MM.1S (cell line): ENCODE measurements around the gene CRYZL1.

Experiments
- DNase-seq: peaks from one replicate; pipeline ENCODE4 v3.0.0-alpha.2; 2015
- H2AFZ ChIP-seq: fragments of 300-600 bp; sonication (generic); 2 replicates; pipeline ENCODE4 v1.6.0; 2016; ENCODE audit warnings: antibody characterized with exemption, low read length
- H3F3A ChIP-seq: fragments of 300-600 bp; sonication (generic); 2 replicates; pipeline ENCODE4 v1.6.1; 2016; ENCODE audit warnings: mild to moderate bottlenecking, antibody characterized with exemption, low read length, moderate library complexity, mixed read lengths; ENCODE audit not compliant: insufficient read depth
- H3K27ac ChIP-seq: fragments of 300-600 bp; sonication (generic); 2 replicates; pipeline ENCODE4 v1.5.1; 2016; ENCODE audit warnings: mild to moderate bottlenecking, low read length
- H3K27me3 ChIP-seq: fragments of 300-600 bp; sonication (generic); replicated peaks from 2 replicates; pipeline ENCODE4 v1.6.0; 2016; ENCODE audit warnings: low read length; ENCODE audit not compliant: insufficient read depth
- H3K36me3 ChIP-seq: fragments of 300-600 bp; sonication (generic); replicated peaks from 2 replicates; pipeline ENCODE4 v1.6.1; 2016; ENCODE audit warnings: mild to moderate bottlenecking, low read length, mixed read lengths; ENCODE audit not compliant: insufficient read depth
- H3K4me1 ChIP-seq: fragments of 300-600 bp; sonication (generic); 2 replicates; pipeline ENCODE4 v1.6.1; 2016; ENCODE audit warnings: low read length, mixed read lengths
- H3K4me2 ChIP-seq: fragments of 300-600 bp; sonication (generic); 2 replicates; pipeline ENCODE4 v1.6.0; 2016; ENCODE audit warnings: low read depth, low read length
- H3K4me3 ChIP-seq: fragments of 300-600 bp; sonication (generic); 2 replicates; pipeline ENCODE4 v1.5.1; 2016; ENCODE audit warnings: low read length, mixed read lengths
- H3K79me2 ChIP-seq: fragments of 300-600 bp; sonication (generic); 2 replicates; pipeline ENCODE4 v1.6.1; 2016; ENCODE audit warnings: mixed run types, low read length, mixed read lengths
- H3K9ac ChIP-seq: fragments of 300-600 bp; sonication (generic); 2 replicates; pipeline ENCODE4 v1.6.1; 2016; ENCODE audit warnings: low read length, mixed read lengths
- H3K9me2 ChIP-seq: fragments of 300-600 bp; sonication (generic); replicated peaks from 2 replicates; pipeline ENCODE4 v1.6.1; 2016; ENCODE audit warnings: mild to moderate bottlenecking, low read length, mixed read lengths; ENCODE audit not compliant: insufficient read depth
- H3K9me3 ChIP-seq: fragments of 300-600 bp; sonication (generic); replicated peaks from 2 replicates; pipeline ENCODE4 v1.6.1; 2016; ENCODE audit warnings: mild to moderate bottlenecking, low read length, mixed read lengths; ENCODE audit not compliant: insufficient read depth
- H4K20me1 ChIP-seq: fragments of 300-600 bp; sonication (generic); 2 replicates; pipeline ENCODE4 v1.6.1; 2016; ENCODE audit warnings: mild to moderate bottlenecking, low read length, moderate library complexity, mixed read lengths; ENCODE audit not compliant: insufficient read depth
- CTCF ChIP-seq: fragments of 300-600 bp; sonication (generic); IDR thresholded peaks from 2 replicates; pipeline ENCODE4 v1.5.1; 2016; ENCODE audit warnings: antibody characterized with exemption, low read length, mixed read lengths
- EZH2 ChIP-seq: fragments of 300-600 bp; sonication (generic); optimal IDR thresholded peaks from 2 replicates; pipeline ENCODE3; 2017; ENCODE audit warnings: low read depth, mild to moderate bottlenecking, antibody characterized with exemption, low read length, mixed read lengths
- EZH2phosphoT487 ChIP-seq: fragments of 300-600 bp; sonication (generic); IDR thresholded peaks from 2 replicates; pipeline ENCODE4 v1.6.1; 2018; ENCODE audit warnings: antibody characterized with exemption, low read length

CRYZL1 gene

DNA sequence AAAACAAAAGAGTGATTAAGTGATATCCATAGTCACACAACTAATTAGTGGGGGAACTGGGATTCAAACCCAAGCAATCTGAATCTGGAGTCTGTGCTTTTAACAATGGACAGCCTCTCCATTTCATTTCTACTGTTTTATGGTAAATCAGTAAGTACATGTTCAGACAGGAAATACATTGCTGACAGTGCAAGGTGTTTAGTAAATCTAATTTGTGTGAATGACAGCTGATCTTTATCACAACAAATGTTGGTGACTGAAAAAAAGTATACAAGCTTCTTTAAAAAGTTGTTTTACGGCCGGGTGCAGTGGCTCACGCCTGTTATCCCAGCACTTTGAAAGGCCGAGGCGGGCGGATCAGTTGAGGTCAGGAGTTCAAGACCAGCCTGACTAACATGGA is 73.6 kb downstream of the CRYZL1 start:
- Histone ChIP-seq H4K20me1 (peaks cover 5% of the 10 kb centered on the region; the same call in 1 of the 2 replicates), H3K36me3 (peaks cover 23% of the 10 kb centered on the region), H3K79me2 (peaks cover 62% of the 10 kb centered on the region), H3K4me1 (no peaks in the 10 kb centered on the region), H3K9ac (no peak overlapping the region), H3K9me2 (no peaks in the 10 kb centered on the region), H3K27ac (no peak overlapping the region), H3K27me3 (no peaks in the 10 kb centered on the region), H3K4me3 (no peak overlapping the region), H3K4me2 (no peak overlapping the region), H2AFZ (no peak overlapping the region), H3K9me3 (no peaks in the 10 kb centered on the region), H3F3A (peaks cover 18% of the 10 kb centered on the region)
- no peak for DNase-seq
- TF ChIP-seq EZH2phosphoT487 = no peak
- TF ChIP-seq CTCF = no peak
- no peak for TF ChIP-seq EZH2

DNA sequence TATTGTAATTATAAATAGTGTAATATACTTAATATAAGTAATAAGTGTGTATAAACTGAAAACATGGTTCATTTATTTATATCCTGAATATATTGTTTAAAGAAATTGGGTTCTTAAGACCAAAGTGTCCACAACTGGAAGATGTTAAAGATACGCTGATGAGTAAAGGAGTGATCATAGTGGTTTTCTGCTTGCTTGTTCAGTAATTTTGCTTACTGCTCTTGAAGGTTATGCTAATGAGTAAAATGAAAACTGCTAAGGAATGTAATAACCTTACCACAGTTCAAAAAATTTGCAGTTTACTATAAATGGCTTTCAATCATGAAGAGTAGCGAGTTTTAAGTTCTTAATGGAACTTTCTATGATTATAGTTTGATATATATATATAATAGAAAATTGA is 75.0 kb downstream of the CRYZL1 start:
- Histone ChIP-seq H3K79me2 (peaks cover 63% of the 10 kb centered on the region), H4K20me1 (peaks cover 9% of the 10 kb centered on the region; the same call in 1 of the 2 replicates), H2AFZ (no peak overlapping the region), H3K27ac (no peak overlapping the region), H3K4me2 (no peak overlapping the region), H3F3A (peaks cover 11% of the 10 kb centered on the region), H3K9me3 (no peaks in the 10 kb centered on the region), H3K36me3 (peaks cover 25% of the 10 kb centered on the region), H3K9me2 (no peaks in the 10 kb centered on the region), H3K27me3 (no peaks in the 10 kb centered on the region), H3K9ac (no peak overlapping the region), H3K4me3 (no peak overlapping the region), H3K4me1 (no peaks in the 10 kb centered on the region)
- TF ChIP-seq EZH2 (no peak), EZH2phosphoT487 (no peak), CTCF (no peak)
- no peak for DNase-seq

DNA sequence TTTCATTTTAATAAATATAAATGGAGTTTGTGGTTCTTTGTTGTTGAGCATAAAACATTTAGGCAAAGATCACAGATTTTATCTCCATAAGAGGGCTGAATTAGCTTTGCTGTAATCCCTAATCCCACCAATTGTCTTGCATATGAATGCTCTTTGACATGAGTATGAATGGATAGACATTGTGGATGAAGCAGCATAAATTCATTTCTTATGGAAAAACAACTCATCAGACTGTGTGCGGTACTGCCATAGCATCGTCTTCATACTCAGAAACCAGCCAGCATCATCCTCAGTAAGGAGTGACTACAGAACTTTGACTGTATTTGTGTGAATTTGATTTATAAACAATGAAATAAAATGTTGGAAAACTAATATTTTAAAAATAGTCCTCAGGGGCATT is 79.2 kb downstream of the CRYZL1 start:
- peaks cover 80% of the 10 kb centered on the region for H3K79me2 ChIP-seq
- H3K4me3 ChIP-seq = no peak overlapping the region
- H3K27ac ChIP-seq = no peak overlapping the region
- H4K20me1 ChIP-seq = peaks cover 20% of the 10 kb centered on the region; the same call in 1 of the 2 replicates
- no peaks in the 10 kb centered on the region for H3K4me1 ChIP-seq
- no peak for TF ChIP-seq EZH2phosphoT487
- TF ChIP-seq EZH2 = no peak
- TF ChIP-seq CTCF = no peak
- H3K27me3 ChIP-seq = no peaks in the 10 kb centered on the region
- H3K36me3 ChIP-seq = peaks cover 53% of the 10 kb centered on the region
- H3K9me2 ChIP-seq = no peaks in the 10 kb centered on the region
- no peak overlapping the region for H2AFZ ChIP-seq
- no peak overlapping the region for H3K9ac ChIP-seq
- no peak overlapping the region for H3K4me2 ChIP-seq
- no peaks in the 10 kb centered on the region for H3K9me3 ChIP-seq
- no peak for DNase-seq
- peaks cover 11% of the 10 kb centered on the region for H3F3A ChIP-seq
